ENCODE measurements around the gene IRF4. TPM values are rescaled to one million over a fixed set of nuclear protein-coding genes. Genes with fewer than 3 reads are reported as not detected.

IRF4 gene
- total and polyA plus RNA-seq, 3 experiments from 2014 or later = 3.4 to 703 (median 700) TPM

- no peak overlapping the region for H3K4me3 ChIP-seq (ENCODE audit: low read length)
- ChIA-PET CTCF (interaction anchor here (1.8 kb wide), 1 partner anchor 10 kb away, joined by 5 read pairs; no protein-coding TSS in a partner anchor), POLR2A (no interaction called here)
- no peaks in the 10 kb centered on the region for H3K4me1 ChIP-seq (ENCODE audit: insufficient read depth, low read length)
- H3K27ac ChIP-seq (ENCODE audit: low read depth, low read length) = no peak overlapping the region
- H3K36me3 Mint-ChIP-seq = peaks cover 0 to 7% (median 2%) of the 10 kb centered on the region in 3 donors
- H3K27me3 ChIP-seq (ENCODE audit: insufficient read depth, low read length, poor library complexity, severe bottlenecking) = no peaks in the 10 kb centered on the region
- H3K4me1 Mint-ChIP-seq = peaks cover 0 to 16% (median 10%) of the 10 kb centered on the region in 3 donors
- H3K4me3 Mint-ChIP-seq = no peak overlapping the region
- DNase-seq = no peak
- H3K9me3 Mint-ChIP-seq = peaks cover 0 to 9% (median 0%) of the 10 kb centered on the region in 5 donors
- H3K36me3 ChIP-seq (ENCODE audit: insufficient read depth, low read length) = no peaks in the 10 kb centered on the region
- H3K27me3 Mint-ChIP-seq = no peaks in the 10 kb centered on the region
- H3K9me3 ChIP-seq (ENCODE audit: low read length) = no peaks in the 10 kb centered on the region
- H3K27ac Mint-ChIP-seq = no peak overlapping the region
Observed at GRCh38 chr6:356828-357251, 34.7 kb upstream of the IRF4 start.

- CTCF ChIA-PET = interaction anchor here (1.8 kb wide), 1 partner anchor 9 kb away, joined by 5 read pairs; no protein-coding TSS in a partner anchor
- Mint-ChIP-seq H3K4me3 (no peak overlapping the region), H3K9me3 (peaks cover 0 to 9% (median 0%) of the 10 kb centered on the region in 5 donors), H3K27ac (no peak overlapping the region), H3K4me1 (peaks cover 0 to 16% (median 10%) of the 10 kb centered on the region in 3 donors), H3K36me3 (peaks cover 0 to 3% (median 2%) of the 10 kb centered on the region in 3 donors), H3K27me3 (no peaks in the 10 kb centered on the region)
- H3K4me1 ChIP-seq (ENCODE audit: insufficient read depth, low read length) = no peaks in the 10 kb centered on the region
- POLR2A ChIA-PET = no interaction called here
- H3K9me3 ChIP-seq (ENCODE audit: low read length) = no peaks in the 10 kb centered on the region
- H3K4me3 ChIP-seq (ENCODE audit: low read length) = no peak overlapping the region
- no peaks in the 10 kb centered on the region for H3K27me3 ChIP-seq (ENCODE audit: insufficient read depth, low read length, poor library complexity, severe bottlenecking)
- no peak for DNase-seq
- H3K27ac ChIP-seq (ENCODE audit: low read depth, low read length) = no peak overlapping the region
- no peaks in the 10 kb centered on the region for H3K36me3 ChIP-seq (ENCODE audit: insufficient read depth, low read length)
Observed at GRCh38 chr6:357261-357790, 34.2 kb upstream of the IRF4 start.

- Histone ChIP-seq H3K4me3 (ENCODE audit: low read length) (no peak overlapping the region), H3K27ac (ENCODE audit: low read depth, low read length) (no peak overlapping the region), H3K9me3 (ENCODE audit: low read length) (no peaks in the 10 kb centered on the region), H3K27me3 (ENCODE audit: insufficient read depth, low read length, poor library complexity, severe bottlenecking) (no peaks in the 10 kb centered on the region), H3K4me1 (ENCODE audit: insufficient read depth, low read length) (no peaks in the 10 kb centered on the region), H3K36me3 (ENCODE audit: insufficient read depth, low read length) (no peaks in the 10 kb centered on the region)
- Mint-ChIP-seq H3K9me3 (peaks cover 0 to 6% (median 4%) of the 10 kb centered on the region in 5 donors), H3K4me1 (peaks cover 0 to 16% (median 10%) of the 10 kb centered on the region in 3 donors), H3K4me3 (no peak overlapping the region), H3K36me3 (peaks cover 0 to 1% (median under 1%) of the 10 kb centered on the region in 3 donors), H3K27ac (peak overlapping the region in 2 of 8 donors; percentile 70 to 76), H3K27me3 (no peaks in the 10 kb centered on the region)
- CTCF ChIA-PET = no interaction called here
- POLR2A ChIA-PET = no interaction called here
- no peak for DNase-seq
Observed at GRCh38 chr6:357791-358341, 33.7 kb upstream of the IRF4 start.

- Histone ChIP-seq H3K4me3 (ENCODE audit: low read length) (no peak overlapping the region), H3K27me3 (ENCODE audit: insufficient read depth, low read length, poor library complexity, severe bottlenecking) (no peaks in the 10 kb centered on the region), H3K27ac (ENCODE audit: low read depth, low read length) (no peak overlapping the region), H3K36me3 (ENCODE audit: insufficient read depth, low read length) (no peaks in the 10 kb centered on the region), H3K4me1 (ENCODE audit: insufficient read depth, low read length) (no peaks in the 10 kb centered on the region), H3K9me3 (ENCODE audit: low read length) (no peaks in the 10 kb centered on the region)
- peak overlapping the region in 1 of 7 donors; percentile 48 for H3K4me3 Mint-ChIP-seq
- ChIA-PET POLR2A (no interaction called here), CTCF (no interaction called here)
- no peaks in the 10 kb centered on the region for H3K36me3 Mint-ChIP-seq
- peaks cover 0 to 16% (median 10%) of the 10 kb centered on the region in 3 donors for H3K4me1 Mint-ChIP-seq
- peaks cover under 1 to 9% (median 7%) of the 10 kb centered on the region in 5 donors for H3K9me3 Mint-ChIP-seq
- peak overlapping the region in 3 of 8 donors; percentile 61 to 76 (median 70) for H3K27ac Mint-ChIP-seq
- no peaks in the 10 kb centered on the region for H3K27me3 Mint-ChIP-seq
- DNase-seq = no peak
Observed at GRCh38 chr6:358432-358831, 33.1 kb upstream of the IRF4 start.

- Mint-ChIP-seq H3K9me3 (peaks cover 3 to 12% (median 8%) of the 10 kb centered on the region in 5 donors), H3K4me3 (no peak overlapping the region), H3K36me3 (peaks cover 0 to under 1% (median 0%) of the 10 kb centered on the region in 3 donors), H3K4me1 (peaks cover 0 to 16% (median 10%) of the 10 kb centered on the region in 3 donors), H3K27ac (peak overlapping the region in 2 of 8 donors; percentile 25 to 57), H3K27me3 (no peaks in the 10 kb centered on the region)
- no peaks in the 10 kb centered on the region for H3K27me3 ChIP-seq (ENCODE audit: insufficient read depth, low read length, poor library complexity, severe bottlenecking)
- H3K4me3 ChIP-seq (ENCODE audit: low read length) = no peak overlapping the region
- no peaks in the 10 kb centered on the region for H3K36me3 ChIP-seq (ENCODE audit: insufficient read depth, low read length)
- DNase-seq = no peak
- ChIA-PET CTCF (no interaction called here), POLR2A (no interaction called here)
- no peak overlapping the region for H3K27ac ChIP-seq (ENCODE audit: low read depth, low read length)
- no peaks in the 10 kb centered on the region for H3K9me3 ChIP-seq (ENCODE audit: low read length)
- no peaks in the 10 kb centered on the region for H3K4me1 ChIP-seq (ENCODE audit: insufficient read depth, low read length)
Observed at GRCh38 chr6:358847-359246, 32.7 kb upstream of the IRF4 start.

GRCh38 chr6:359261-360035, 32.1 kb upstream of the IRF4 start:
- POLR2A ChIA-PET = no interaction called here

GRCh38 chr6:360349-360748, 31.2 kb upstream of the IRF4 start:
- H3K27me3 Mint-ChIP-seq = no peaks in the 10 kb centered on the region
- Histone ChIP-seq H3K27ac (ENCODE audit: low read depth, low read length) (no peak overlapping the region), H3K27me3 (ENCODE audit: insufficient read depth, low read length, poor library complexity, severe bottlenecking) (no peaks in the 10 kb centered on the region), H3K9me3 (ENCODE audit: low read length) (no peaks in the 10 kb centered on the region), H3K4me3 (ENCODE audit: low read length) (no peak overlapping the region), H3K4me1 (ENCODE audit: insufficient read depth, low read length) (no peaks in the 10 kb centered on the region), H3K36me3 (ENCODE audit: insufficient read depth, low read length) (no peaks in the 10 kb centered on the region)
- POLR2A ChIA-PET = no interaction called here
- H3K9me3 Mint-ChIP-seq = peaks cover 10 to 21% (median 14%) of the 10 kb centered on the region in 5 donors
- peaks cover 0 to 7% (median 0%) of the 10 kb centered on the region in 3 donors for H3K36me3 Mint-ChIP-seq
- no peak for DNase-seq
- no peak overlapping the region for H3K27ac Mint-ChIP-seq
- CTCF ChIA-PET = no interaction called here
- H3K4me1 Mint-ChIP-seq = peaks cover 0 to 16% (median 10%) of the 10 kb centered on the region in 3 donors
- H3K4me3 Mint-ChIP-seq = no peak overlapping the region

More at GRCh38 chr6:359261-360035, 32.1 kb upstream of the IRF4 start:
- no peaks in the 10 kb centered on the region for H3K4me1 ChIP-seq (ENCODE audit: insufficient read depth, low read length)
- no peak for DNase-seq
- CTCF ChIA-PET = no interaction called here
- Mint-ChIP-seq H3K27ac (no peak overlapping the region), H3K36me3 (peaks cover 0 to 6% (median 0%) of the 10 kb centered on the region in 3 donors), H3K4me1 (peaks cover 0 to 16% (median 10%) of the 10 kb centered on the region in 3 donors), H3K4me3 (no peak overlapping the region), H3K27me3 (no peaks in the 10 kb centered on the region), H3K9me3 (peaks cover 9 to 18% (median 13%) of the 10 kb centered on the region in 5 donors)
- H3K4me3 ChIP-seq (ENCODE audit: low read length) = no peak overlapping the region
- no peaks in the 10 kb centered on the region for H3K9me3 ChIP-seq (ENCODE audit: low read length)
- H3K27me3 ChIP-seq (ENCODE audit: insufficient read depth, low read length, poor library complexity, severe bottlenecking) = no peaks in the 10 kb centered on the region
- H3K27ac ChIP-seq (ENCODE audit: low read depth, low read length) = no peak overlapping the region
- no peaks in the 10 kb centered on the region for H3K36me3 ChIP-seq (ENCODE audit: insufficient read depth, low read length)

Measured in CD8-positive, alpha-beta memory T cell (primary cell).